ENCODE data around the gene POLA1. TPM values are rescaled to one million over a fixed set of nuclear protein-coding genes. Genes with fewer than 3 reads are reported as not detected.

Gene POLA1
- total RNA-seq, 2 donors from 2014 or later = 24.4 to 53.6 TPM

GRCh38 chrX:24696294-24696693 lies 2.6 kb downstream of the POLA1 start:
- no peak for TF ChIP-seq CTCF (conservative IDR thresholded peaks at IDR 0.05)
- DNase-seq = no peak
- Mint-ChIP-seq H3K4me1 (peaks cover 21% of the 10 kb centered on the region), H3K4me3 (no peak overlapping the region), H3K9me3 (peaks cover 2% of the 10 kb centered on the region), H3K27ac (no peak overlapping the region), H3K27me3 (ENCODE audit: insufficient read depth) (no peaks in the 10 kb centered on the region), H3K36me3 (ENCODE audit: low read depth) (peaks cover 26% of the 10 kb centered on the region)
- 89 to 94% methylated on average over 5 to 6 of the region's 6 CpGs for WGBS, 2 experiments (ENCODE audit: insufficient coverage in 1 of 2, insufficient read length in 1 of 2)
- Histone ChIP-seq H3K36me3 (ENCODE audit: control insufficient read depth, insufficient read depth, low read length) (peaks cover 14% of the 10 kb centered on the region), H3K4me3 (ENCODE audit: low read length) (no peak overlapping the region), H3K9ac (ENCODE audit: extremely low read depth, low read length, poor library complexity, severe bottlenecking) (no peak overlapping the region), H3K9me3 (ENCODE audit: control insufficient read depth, low read length) (no peaks in the 10 kb centered on the region), H3K27me3 (ENCODE audit: control insufficient read depth, insufficient read depth, low read length, poor library complexity, severe bottlenecking) (no peaks in the 10 kb centered on the region), H3K4me1 (ENCODE audit: control insufficient read depth, insufficient read depth, low read length) (no peaks in the 10 kb centered on the region), H3K27ac (ENCODE audit: low read depth, low read length) (no peak overlapping the region)

GRCh38 chrX:24702362-24703184 lies 8.9 kb downstream of the POLA1 start:
- WGBS, 2 experiments (ENCODE audit: insufficient coverage in 1 of 2, insufficient read length in 1 of 2) = 82 to 98% methylated on average over 2 to 3 of the region's 3 CpGs
- H3K27me3 ChIP-seq (ENCODE audit: control insufficient read depth, insufficient read depth, low read length, poor library complexity, severe bottlenecking) = no peaks in the 10 kb centered on the region
- no peak overlapping the region for H3K4me3 ChIP-seq (ENCODE audit: low read length)
- H3K9me3 Mint-ChIP-seq = peaks cover 1% of the 10 kb centered on the region
- peaks cover 67% of the 10 kb centered on the region for H3K36me3 Mint-ChIP-seq (ENCODE audit: low read depth)
- no peaks in the 10 kb centered on the region for H3K4me1 Mint-ChIP-seq
- H3K9ac ChIP-seq (ENCODE audit: extremely low read depth, low read length, poor library complexity, severe bottlenecking) = no peak overlapping the region
- no peak overlapping the region for H3K4me3 Mint-ChIP-seq
- no peak overlapping the region for H3K27ac ChIP-seq (ENCODE audit: low read depth, low read length)
- H3K36me3 ChIP-seq (ENCODE audit: control insufficient read depth, insufficient read depth, low read length) = peaks cover 43% of the 10 kb centered on the region
- no peaks in the 10 kb centered on the region for H3K4me1 ChIP-seq (ENCODE audit: control insufficient read depth, insufficient read depth, low read length)
- TF ChIP-seq CTCF (conservative IDR thresholded peaks at IDR 0.05) = no peak
- H3K27ac Mint-ChIP-seq = no peak overlapping the region
- no peaks in the 10 kb centered on the region for H3K27me3 Mint-ChIP-seq (ENCODE audit: insufficient read depth)
- DNase-seq = no peak
- H3K9me3 ChIP-seq (ENCODE audit: control insufficient read depth, low read length) = no peaks in the 10 kb centered on the region

GRCh38 chrX:24703185-24703494 lies 9.4 kb downstream of the POLA1 start:
- H3K36me3 Mint-ChIP-seq (ENCODE audit: low read depth) = peaks cover 73% of the 10 kb centered on the region
- Histone ChIP-seq H3K36me3 (ENCODE audit: control insufficient read depth, insufficient read depth, low read length) (peaks cover 43% of the 10 kb centered on the region), H3K27me3 (ENCODE audit: control insufficient read depth, insufficient read depth, low read length, poor library complexity, severe bottlenecking) (no peaks in the 10 kb centered on the region), H3K9ac (ENCODE audit: extremely low read depth, low read length, poor library complexity, severe bottlenecking) (no peak overlapping the region), H3K27ac (ENCODE audit: low read depth, low read length) (no peak overlapping the region), H3K9me3 (ENCODE audit: control insufficient read depth, low read length) (no peaks in the 10 kb centered on the region), H3K4me3 (ENCODE audit: low read length) (no peak overlapping the region), H3K4me1 (ENCODE audit: control insufficient read depth, insufficient read depth, low read length) (no peaks in the 10 kb centered on the region)
- no peaks in the 10 kb centered on the region for H3K4me1 Mint-ChIP-seq
- WGBS, 2 experiments (ENCODE audit: insufficient coverage in 1 of 2, insufficient read length in 1 of 2) = 91% methylated on average over 5 of the region's 5 CpGs; no CpG with 5 or more reads in 1 of the 2 experiments
- H3K27me3 Mint-ChIP-seq (ENCODE audit: insufficient read depth) = no peaks in the 10 kb centered on the region
- no peak overlapping the region for H3K4me3 Mint-ChIP-seq
- no peak for TF ChIP-seq CTCF (conservative IDR thresholded peaks at IDR 0.05)
- no peak for DNase-seq
- H3K27ac Mint-ChIP-seq = no peak overlapping the region
- H3K9me3 Mint-ChIP-seq = peaks cover 5% of the 10 kb centered on the region
